ENCODE measurements around the gene PPP3R2.

The PPP3R2 gene

GRCh38 chr9:101543098-101543735 lies 51.6 kb downstream of the PPP3R2 start:
- TF ChIP-seq EZH2phosphoT487 (IDR thresholded peaks at IDR 0.05; ENCODE audit: low read depth) (no peak), CTCF (IDR thresholded peaks at IDR 0.05; ENCODE audit: low read depth, low read length) (no peak)
- peaks cover 57% of the 10 kb centered on the region for H3K36me3 ChIP-seq (replicated peaks; ENCODE audit: low read depth, low read length)

More at GRCh38 chr9:101543098-101543735, 51.6 kb downstream of the PPP3R2 start:
- Histone ChIP-seq H3K4me2 (ENCODE audit: low read length) (no peak overlapping the region), H3K79me2 (ENCODE audit: low read length) (peaks cover 2% of the 10 kb centered on the region), H3K9ac (ENCODE audit: low read length) (no peak overlapping the region), H3K27me3 (ENCODE audit: low read depth, low read length) (no peaks in the 10 kb centered on the region), H3K4me1 (ENCODE audit: low read length) (no peaks in the 10 kb centered on the region), H3K9me3 (ENCODE audit: insufficient read depth, low read length) (no peaks in the 10 kb centered on the region), H4K20me1 (ENCODE audit: insufficient read depth, low read length) (0 out of 2 replicates have a peak, but pooled peaks cover 4% of the 10 kb centered on the region), H3K4me3 (ENCODE audit: low read length) (no peak overlapping the region), H3K27ac (ENCODE audit: low read length) (no peak overlapping the region), H2AFZ (ENCODE audit: low read depth, low read length) (no peak overlapping the region)
